Stimulated activated CD8-positive, alpha-beta memory T cell treated with anti-CD3 and anti-CD28 coated beads, Interleukin-12 subunit alpha, Interleukin-12 subunit beta, amount 100 ng/mL, for 1 hour (primary cell): Measurements from ENCODE around the gene ABHD6.
A peak's percentile ranks its signal among the peaks of the same experiment; 100 is the strongest.
"Not testable (repeated sequence)": the region's sequence is repeated elsewhere in the genome, so short reads cannot be mapped to it uniquely, and the experiment has no call there.

Source experiments
- DNase-seq: peaks from one replicate; pipeline ENCODE4 v3.0.0-alpha.2; 2020; ENCODE audit warnings: low read depth

The ABHD6 gene

DNA sequence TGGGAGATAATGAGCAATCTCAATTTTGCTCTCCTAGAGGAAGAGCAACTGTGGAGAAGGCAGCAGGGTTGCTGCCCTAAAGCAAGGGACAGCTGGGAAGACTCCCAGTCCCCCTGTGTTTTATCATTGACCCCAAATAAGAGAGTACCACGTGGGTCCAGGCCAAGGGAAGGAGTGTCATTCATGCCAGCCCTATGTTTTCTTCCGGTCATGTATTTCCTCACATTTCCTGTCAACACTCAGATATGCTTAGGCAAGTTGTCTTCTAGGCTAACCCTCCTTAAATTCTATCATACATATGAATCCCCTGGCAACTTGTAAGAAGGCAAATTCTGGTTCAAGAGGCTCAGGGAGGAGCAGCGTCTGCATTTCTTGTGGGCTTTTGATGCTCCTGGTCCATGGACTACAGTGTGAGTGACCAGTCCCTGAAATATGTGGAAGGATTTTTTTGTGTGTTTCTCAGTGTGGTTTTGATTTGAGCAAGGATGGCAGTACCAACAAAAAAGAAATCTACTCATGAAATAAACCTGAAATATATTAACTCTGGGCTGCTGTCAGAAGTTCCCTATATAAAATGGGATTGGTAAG is 36.5 kb downstream of the ABHD6 start:
- DNase-seq = no peak

DNA sequence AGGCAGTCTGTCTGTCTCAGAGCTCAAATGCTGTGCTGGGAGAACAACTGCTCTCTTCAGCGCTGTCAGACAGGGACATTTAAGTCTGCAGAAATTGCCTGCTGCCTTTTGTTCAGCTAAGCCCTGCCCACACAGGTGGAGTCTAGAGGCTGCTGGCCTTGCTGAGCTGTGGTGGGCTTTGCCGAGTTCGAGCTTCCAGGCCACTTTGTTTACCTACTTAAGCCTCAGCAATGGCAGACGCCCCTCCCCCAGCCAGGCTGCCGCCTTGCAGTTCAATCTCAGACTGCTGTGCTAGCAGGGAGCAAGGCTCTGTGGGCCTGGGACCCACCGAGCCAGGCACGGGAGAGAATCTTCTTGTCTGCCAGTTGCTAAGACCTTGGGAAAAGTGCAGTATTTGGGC is 43.5 kb downstream of the ABHD6 start:
- DNase-seq = no peak

DNA sequence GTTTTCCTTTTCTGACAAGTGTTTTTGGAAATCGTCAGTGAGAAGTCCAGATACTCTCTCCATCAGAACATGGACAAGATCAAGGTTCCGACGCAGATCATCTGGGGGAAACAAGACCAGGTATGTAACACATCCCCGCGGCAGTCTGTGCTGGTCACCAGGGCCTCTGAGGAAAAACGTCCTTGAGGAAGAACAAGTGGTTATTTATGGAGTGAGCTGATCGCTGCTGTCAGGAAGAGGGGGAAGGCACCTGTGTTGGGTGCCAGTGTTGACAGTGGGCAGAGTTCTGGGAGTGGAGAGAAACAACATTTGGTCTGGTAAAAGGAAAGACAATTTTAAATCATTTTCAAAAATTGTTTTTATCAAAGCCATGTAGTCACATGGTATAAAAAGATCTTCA is 47.7 kb downstream of the ABHD6 start:
- no peak for DNase-seq

DNA sequence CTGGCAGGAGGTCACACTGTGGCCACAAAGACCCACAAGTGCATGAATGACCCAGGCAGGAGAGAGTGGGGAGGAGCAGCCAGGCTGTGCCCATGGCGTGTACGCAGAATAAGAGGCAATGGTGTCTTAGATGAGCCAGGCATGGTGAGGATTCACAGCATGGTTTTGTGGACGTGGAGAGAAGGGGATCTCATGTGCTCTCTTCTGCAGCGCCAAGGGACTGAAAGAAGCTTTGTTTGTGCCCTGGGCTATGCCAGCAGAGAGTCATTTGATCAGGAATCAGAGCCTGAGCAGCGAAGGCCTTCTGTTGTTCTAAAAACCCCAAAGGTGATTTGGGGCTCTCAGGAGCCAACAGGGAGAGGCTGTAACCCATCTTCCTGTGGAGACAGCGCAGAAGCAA is 49.8 kb downstream of the ABHD6 start:
- DNase-seq = no peak

DNA sequence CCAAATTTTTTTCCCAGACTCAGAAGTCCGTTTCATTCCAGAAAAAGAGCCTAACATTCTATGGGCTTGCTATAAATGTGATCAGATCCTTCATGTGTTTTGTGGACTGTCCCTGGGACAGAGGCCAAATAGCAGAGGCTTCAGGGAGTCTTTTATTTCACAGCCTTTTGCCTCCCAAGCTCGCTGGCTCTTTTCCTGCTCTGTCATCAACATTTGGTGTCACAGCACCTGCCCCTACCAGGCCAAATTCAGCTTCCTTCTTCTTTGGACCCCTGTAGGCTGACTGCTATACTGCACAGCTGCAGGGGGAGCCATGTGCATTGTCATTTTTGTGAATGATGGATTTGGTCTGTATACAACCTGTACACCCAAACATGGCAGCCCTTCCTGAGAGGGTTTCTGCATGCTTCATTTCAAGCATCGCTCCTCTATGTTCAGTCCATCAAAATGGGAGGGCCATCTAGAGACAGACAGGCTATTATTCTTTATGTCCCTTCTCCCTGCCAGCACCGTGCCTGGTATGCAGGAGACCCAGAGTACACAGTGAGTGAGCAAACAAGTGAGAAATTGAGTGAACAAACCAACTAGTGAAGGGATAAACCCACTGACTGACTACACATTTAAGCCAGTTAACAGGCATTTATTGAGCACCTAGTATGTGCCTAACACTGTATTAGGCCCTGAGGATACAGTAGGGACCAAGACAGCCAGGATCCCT is 50.6 kb downstream of the ABHD6 start:
- DNase-seq = no peak

DNA sequence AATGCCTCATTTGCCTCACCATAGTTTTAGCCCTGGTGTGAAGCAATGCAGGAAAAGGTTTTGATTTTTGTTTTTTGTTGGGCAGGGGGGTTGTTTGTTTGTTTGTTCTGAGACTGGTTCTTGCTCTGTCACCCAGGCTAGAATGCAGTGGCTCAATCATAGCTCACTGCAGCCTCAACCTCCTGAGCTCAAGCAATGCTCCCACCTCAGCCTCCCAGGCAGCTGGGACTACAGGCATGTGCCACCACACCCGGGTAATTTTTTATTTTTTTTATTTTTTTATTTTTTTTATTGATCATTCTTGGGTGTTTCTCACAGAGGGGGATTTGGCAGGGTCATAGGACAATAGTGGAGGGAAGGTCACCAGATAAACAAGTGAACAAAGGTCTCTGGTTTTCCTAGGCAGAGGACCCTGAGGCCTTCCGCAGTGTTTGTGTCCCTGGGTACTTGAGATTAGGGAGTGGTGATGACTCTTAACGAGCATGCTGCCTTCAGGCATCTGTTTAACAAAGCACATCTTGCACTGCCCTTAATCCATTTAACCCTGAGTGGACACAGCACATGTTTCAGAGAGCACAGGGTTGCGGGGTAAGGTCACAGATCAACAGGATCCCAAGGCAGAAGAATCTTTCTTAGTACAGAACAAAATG is 51.5 kb downstream of the ABHD6 start:
- DNase-seq = not testable (repeated sequence)

DNA sequence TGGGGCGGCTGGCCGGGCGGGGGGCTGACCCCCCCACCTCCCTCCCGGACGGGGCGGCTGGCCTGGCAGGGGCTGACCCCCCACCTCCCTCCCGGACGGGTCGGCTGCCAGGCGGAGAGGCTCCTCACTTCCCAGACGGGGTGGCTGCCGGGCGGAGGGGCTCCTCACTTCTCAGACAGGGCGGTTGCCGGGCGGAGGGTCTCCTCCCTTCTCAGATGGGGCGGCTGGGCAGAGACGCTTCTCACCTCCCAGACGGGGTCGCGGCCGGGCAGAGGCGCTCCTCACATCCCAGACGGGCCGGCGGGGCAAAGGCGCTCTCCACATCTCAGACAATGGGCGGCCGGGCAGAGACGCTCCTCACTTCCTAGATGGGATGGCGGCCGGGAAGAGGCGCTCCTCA is 52.9 kb downstream of the ABHD6 start:
- not testable (repeated sequence) for DNase-seq

DNA sequence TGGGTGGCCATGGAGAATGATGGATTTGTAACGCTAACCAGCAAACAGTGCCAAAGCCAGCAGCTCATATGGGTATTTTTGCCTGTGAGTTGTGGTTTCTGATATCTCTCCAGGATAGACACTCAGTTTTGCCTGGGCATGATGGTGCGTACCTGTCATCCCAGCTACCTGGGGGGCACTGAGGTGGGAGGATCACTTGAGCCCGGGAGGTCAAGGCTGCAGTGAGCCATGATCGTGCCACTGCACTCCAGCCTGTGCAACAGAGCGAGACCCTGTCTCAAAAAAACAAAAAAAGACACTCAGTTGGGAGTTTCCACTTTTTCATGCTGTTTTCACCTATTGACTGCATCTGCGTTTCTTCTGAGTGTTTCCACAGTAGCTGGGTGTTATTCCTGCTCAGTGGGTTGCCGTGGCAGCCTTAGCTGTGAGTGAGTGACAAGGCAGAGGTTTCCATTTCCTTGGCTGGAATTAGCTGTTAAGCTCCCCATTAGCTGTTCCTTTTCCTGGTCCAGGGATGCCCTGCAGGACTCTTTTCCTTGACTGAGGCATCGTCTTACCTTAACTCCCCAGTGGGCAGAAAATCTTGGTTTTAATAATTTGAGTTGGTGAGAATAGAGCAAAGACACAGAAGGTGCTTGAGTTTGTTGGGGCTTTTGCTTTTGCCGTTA is 54.2 kb downstream of the ABHD6 start:
- no peak for DNase-seq

DNA sequence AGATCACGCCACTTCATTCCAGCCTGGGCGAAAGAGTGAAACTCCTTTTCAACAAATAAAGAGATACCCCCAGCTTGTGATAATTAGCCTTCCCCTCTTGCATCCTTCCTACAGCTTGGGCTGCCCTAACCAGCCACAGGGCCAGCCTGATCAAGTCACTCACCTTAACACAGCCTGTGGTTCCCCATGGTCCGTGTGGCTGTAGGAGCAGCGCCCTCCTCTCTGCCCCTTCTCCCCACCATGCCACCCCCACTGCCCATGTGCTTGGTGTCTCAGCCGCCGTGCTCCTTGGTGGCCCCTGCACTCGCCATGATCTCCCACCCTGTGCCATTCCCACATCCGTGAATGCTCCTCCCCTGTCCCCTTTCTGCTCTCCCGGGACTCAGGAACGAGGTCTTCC is 55.3 kb downstream of the ABHD6 start:
- DNase-seq = no peak

DNA sequence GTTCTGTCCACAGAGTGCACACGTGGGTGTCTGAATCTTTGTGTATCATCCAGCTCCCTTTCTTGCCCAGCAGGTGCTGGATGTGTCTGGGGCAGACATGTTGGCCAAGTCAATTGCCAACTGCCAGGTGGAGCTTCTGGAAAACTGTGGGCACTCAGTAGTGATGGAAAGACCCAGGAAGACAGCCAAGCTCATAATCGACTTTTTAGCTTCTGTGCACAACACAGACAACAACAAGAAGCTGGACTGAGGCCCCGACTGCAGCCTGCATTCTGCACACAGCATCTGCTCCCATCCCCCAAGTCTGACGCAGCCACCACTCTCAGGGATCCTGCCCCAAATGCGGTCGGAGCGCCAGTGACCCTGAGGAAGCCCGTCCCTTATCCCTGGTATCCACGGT is 55.9 kb downstream of the ABHD6 start:
- DNase-seq = no peak

DNA sequence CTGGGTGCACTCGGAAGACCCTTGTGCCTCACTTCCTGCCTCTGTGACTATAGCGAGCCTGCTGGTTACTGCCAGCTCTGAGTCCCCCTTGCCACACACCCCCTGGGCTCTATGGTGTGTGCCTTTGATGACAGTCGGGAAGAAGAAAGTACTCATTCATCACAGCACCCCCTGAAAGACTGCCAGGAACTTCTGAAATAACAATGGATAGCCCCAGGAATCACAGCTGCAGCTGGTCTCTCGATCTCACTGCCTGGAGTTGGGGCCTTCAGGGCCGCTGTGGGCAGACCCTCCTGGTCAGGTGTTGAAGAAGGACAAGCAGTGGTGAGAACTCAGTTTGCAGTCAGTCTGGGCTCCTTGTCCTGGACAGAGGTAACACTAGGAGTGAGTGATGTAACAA is 58.7 kb downstream of the ABHD6 start:
- no peak for DNase-seq

DNA sequence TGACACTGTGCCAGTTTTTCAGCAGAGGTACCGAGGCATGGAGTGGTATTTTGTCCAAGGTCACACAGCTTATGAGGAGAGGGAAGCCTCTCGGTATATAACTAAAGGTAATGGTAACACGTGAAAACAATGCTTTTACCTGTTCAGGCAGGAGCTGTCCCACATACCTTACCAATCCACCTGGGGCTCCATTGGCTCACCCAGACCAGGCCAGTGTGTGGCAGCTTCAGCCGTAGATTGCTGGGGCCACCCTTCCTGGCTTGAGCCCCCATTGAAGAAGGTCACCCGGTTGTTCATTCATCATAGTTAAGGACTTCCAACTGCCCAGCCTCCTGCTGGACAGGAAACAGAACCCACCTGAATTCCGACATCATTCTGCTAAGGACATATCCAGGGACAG is 59.3 kb downstream of the ABHD6 start:
- no peak for DNase-seq

DNA sequence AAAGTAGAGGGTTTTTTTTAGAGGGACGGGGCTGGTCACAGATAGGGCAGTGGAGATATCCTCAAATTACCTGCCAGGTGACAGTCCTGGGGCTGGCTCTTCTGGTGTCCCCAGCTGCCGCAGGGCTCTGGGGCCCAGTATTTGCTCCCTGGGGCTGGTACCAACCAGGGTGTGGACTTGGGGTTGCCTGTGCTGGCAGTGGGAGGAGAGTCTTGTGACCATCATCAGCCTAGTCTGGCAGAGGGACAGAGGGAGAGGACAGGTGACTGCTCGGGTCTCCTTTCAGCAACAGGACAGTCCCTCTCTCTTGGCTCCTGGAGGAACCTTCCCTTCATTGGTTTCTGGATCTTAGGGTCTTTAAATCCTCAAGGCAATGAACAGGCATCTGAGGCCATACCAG is 60.6 kb downstream of the ABHD6 start:
- DNase-seq = no peak

DNA sequence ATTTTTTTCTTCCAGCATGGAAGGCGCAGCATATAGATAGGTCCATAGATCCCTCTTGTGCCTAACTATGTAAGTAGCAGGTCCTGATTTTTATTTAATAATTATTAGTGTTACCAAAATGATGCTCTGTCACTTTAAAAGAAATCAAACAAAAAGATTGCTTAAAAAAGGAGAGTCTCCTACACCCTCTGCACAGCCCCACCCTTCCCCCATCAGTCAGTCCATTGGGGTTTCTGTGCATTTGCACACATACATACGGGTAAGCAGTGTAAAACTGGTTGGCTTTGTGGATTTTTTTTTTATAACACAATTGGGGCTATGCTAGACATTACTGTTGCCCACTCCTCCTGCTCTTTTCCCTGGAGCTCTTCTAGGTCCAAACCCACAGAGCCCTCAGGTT is 61.5 kb downstream of the ABHD6 start:
- no peak for DNase-seq

DNA sequence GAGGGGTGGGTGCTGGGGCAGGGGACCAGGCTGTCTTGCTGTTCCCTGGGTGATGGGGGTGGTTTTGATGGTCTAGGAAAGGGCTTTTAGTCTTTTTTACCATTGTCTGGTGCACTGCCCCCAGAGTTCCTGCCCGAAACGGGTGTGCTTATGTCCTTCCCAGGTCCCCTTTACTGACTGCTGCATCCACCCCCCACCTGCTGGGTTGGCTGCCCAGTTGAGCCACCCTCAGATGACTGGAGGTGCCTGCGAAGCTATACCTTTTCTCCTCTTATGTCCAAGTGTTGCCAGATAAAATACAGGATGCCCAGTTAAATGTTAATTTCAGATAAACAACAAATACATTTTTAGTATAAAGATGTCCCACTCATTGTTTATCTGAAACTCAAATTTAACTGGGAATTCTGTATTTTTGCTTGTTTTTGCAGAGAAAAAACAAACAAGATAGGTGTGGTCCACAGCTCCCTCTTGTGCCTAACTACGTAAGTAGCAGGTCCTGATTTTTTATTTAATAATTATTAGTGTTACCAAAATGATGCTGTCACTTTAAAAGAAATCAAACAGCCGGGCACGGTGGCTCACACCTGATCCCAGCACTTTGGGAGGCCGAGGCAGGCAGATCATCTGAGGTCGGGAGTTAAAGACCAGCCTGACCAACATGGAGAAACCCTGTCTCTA is 62.4 kb downstream of the ABHD6 start:
- no peak for DNase-seq

DNA sequence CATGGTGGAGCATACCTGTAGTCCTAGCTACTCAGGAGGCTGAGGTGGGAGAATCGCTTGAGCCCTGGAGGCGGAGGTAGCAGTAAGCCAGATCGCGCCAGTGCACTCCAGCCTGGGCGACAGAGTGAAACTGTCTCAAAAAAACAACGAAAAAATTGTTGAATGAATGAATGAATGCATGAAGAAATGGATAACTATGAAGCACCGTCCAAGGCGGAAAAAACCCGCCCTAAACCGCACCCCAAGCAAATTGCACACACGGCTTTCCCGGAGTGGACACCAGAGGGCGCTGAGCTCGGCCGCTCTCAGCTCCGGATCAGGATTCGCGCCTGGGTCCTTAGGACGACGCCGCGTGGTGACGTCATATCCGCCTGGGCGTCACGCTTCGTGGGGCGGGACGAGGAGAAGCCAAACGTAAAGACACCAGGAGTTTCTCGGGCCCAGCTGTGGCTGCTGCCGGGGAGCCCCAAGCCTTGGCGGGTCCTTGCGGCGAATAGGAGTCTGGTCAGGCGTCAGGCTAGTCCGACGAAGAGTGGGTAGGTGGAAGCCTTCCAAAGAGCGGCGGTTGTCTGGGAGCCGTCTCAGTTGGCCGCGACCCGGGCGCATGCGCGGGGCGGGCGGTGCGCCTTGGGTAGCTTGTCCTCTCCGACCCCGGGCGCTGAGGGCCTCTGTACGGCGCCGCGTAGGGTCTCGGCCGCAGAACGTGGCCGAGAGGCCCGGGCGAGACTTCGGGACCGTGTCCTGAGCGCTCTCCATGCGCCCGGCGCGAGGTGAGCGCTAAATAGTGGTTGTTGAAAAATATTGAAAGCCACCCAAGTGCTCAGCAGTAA is 68.5 kb downstream of the ABHD6 start, which contains the start of the genes HTD2 and RPP14:
HTD2 (plus strand) TSS at position 639 of the 830 bp plus-strand sequence. CDS start 11,094 bp downstream, outside the sequence.
RPP14 (plus strand) TSS at position 364 of the 830 bp plus-strand sequence. CDS start 4,085 bp downstream, outside the sequence.
- peak; percentile 98 for DNase-seq

DNA sequence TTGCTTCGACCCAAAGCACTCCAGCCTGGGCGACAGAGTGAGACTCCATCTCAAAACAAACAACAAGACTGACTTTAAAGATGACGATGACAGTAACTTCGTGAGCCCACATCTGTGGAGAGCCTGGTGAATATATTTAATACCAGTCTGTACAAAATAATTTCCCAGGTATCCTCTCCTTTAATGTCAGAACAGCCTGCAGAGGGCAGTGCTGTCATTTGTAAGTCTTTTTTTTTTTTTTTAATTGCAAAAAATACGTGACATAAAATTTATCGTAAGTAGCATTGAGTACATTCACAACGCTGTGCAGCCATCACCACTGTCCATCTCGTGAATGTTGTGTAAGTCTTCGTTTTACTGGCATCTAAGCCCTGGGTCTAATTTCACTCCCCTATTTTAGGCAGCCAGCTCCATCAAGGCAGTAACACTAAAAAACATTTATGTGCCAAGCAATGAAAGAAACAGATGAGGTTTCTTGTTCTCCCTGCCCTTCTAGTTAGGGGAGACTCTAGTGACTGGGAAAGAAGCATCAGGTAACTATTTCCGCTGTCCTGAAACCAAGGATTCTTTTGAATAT is 70.1 kb downstream of the ABHD6 start:
- no peak for DNase-seq

DNA sequence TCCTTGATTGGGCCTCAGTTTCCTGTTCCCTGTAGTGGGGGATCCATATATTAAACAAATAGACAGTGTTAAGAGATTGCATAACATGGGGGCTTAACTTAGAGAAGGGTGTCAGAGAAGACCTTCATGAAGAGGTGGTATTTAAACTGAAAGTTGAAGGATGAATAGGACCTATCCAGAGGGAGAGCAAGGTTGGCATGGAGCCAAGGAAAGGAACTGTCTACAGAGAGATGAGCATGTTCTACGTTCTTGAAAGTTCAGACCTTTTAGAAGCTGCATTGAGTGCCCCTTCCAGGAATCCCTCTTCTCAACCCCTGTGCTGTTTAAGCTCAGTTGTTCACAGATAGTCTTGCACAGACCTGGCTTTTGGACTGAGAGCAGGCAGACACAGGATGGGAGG is 71.1 kb downstream of the ABHD6 start:
- DNase-seq = no peak

DNA sequence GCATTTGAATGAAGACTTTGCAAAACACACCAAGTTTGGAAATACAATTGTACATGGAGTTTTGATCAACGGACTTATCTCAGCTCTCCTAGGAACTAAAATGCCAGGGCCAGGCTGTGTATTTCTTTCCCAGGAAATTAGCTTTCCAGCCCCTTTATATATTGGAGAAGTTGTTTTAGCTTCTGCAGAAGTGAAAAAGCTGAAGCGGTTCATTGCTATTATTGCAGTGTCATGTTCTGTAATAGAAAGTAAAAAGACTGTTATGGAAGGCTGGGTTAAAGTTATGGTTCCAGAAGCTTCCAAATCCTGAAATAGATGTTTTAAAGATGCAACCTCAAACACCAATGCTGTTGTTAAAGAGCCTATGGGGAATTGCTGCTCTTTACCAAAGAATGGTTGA is 80.2 kb downstream of the ABHD6 start:
- DNase-seq = no peak

DNA sequence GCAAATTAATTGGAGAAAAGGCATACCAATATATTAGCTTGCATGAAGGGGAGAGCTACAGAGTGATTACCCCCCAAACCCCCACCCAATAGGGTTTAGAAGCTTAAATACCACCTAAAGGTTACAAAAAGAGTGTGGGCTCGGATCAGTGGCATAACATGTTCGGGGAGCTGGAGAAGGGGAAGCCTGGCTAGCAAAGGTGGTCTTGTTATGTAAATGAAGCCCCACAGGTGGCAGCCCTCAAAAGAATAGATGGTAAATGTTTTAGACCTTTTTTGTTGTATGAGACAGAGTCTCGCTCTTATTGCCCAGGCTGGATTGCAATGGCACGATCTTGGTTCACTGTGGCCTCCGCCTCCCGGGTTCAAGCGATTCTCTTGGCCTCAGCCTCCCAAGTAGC is 84.2 kb downstream of the ABHD6 start:
- DNase-seq = no peak

DNA sequence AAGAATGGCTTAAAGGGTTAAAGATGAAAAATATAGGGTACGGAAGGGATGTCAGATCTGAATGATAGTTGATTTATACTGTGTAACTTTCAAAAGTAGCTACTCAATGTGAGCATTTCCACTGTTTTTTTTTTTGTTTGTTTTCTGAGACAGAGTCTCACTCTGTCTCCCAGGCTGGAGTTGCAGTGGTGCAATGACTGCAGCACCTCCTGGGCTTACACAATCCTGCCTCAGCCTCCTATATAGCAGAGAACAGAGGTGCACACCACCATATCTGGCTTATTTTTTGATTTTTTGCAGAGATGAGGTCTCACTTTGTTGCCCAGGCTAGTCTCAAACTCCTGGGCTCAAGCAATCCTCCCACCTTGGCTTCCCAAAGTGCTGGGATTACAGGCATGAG is 85.2 kb downstream of the ABHD6 start:
- no peak for DNase-seq
